Loucy (cell line): Measurements from ENCODE around the gene LHFPL2.

Experiments
- H2AFZ ChIP-seq: fragments of 200-600 bp; sonication (generic); 2 replicates; pipeline ENCODE4 v1.6.0; 2016; ENCODE audit warnings: antibody characterized with exemption, mild to moderate bottlenecking, low read length, moderate library complexity
- H3F3A ChIP-seq: fragments of 200-600 bp; 2 replicates; pipeline ENCODE4 v1.6.0; 2016; ENCODE audit warnings: antibody characterized with exemption, low read depth, mild to moderate bottlenecking
- H3K27me3 ChIP-seq: fragments of 200-600 bp; sonication (generic); 2 replicates; pipeline ENCODE4 v1.6.1; 2014; ENCODE audit warnings: low read length, mild to moderate bottlenecking; ENCODE audit not compliant: insufficient read depth, poor library complexity, severe bottlenecking
- H3K36me3 ChIP-seq: fragments of 200-600 bp; sonication (generic); 2 replicates; pipeline ENCODE4 v1.6.1; 2016; ENCODE audit warnings: low read length; ENCODE audit not compliant: insufficient read depth
- H3K4me1 ChIP-seq: fragments of 200-600 bp; sonication (generic); 2 replicates; pipeline ENCODE4 v1.5.1; 2014; ENCODE audit warnings: low read length, mild to moderate bottlenecking; ENCODE audit not compliant: insufficient read depth, poor library complexity, severe bottlenecking
- H3K4me2 ChIP-seq: fragments of 200-600 bp; sonication (generic); 2 replicates; pipeline ENCODE4 v1.6.0; 2014; ENCODE audit warnings: antibody characterized with exemption, low read length, low read depth, mild to moderate bottlenecking; ENCODE audit not compliant: poor library complexity, severe bottlenecking
- H3K4me3 ChIP-seq: fragments of 200-600 bp; sonication (generic); 2 replicates; pipeline ENCODE4 v1.5.1; 2014; ENCODE audit warnings: low read length, mild to moderate bottlenecking, mixed read lengths; ENCODE audit not compliant: poor library complexity, severe bottlenecking
- H3K79me2 ChIP-seq: fragments of 200-600 bp; sonication (generic); 2 replicates; pipeline ENCODE4 v1.6.1; 2014; ENCODE audit warnings: low read length; ENCODE audit not compliant: insufficient read depth
- H3K9ac ChIP-seq: fragments of 200-600 bp; sonication (generic); 2 replicates; pipeline ENCODE4 v1.6.0; 2014; ENCODE audit warnings: mild to moderate bottlenecking, low read depth, low read length, moderate library complexity; ENCODE audit not compliant: poor library complexity, severe bottlenecking
- H3K9me2 ChIP-seq: fragments of 200-600 bp; sonication (generic); replicated peaks from 2 replicates; pipeline ENCODE4 v1.6.1; 2016; ENCODE audit warnings: low read depth, low read length, mixed read lengths
- H3K9me3 ChIP-seq: fragments of 200-600 bp; sonication (generic); 2 replicates; pipeline ENCODE4 v1.6.1; 2014; ENCODE audit warnings: mild to moderate bottlenecking, antibody characterized with exemption, low read length, low read depth; ENCODE audit not compliant: insufficient read depth
- H4K20me1 ChIP-seq: fragments of 200-600 bp; sonication (generic); 2 replicates; pipeline ENCODE4 v1.6.0; 2014; ENCODE audit warnings: antibody characterized with exemption, low read length, mild to moderate bottlenecking; ENCODE audit not compliant: insufficient read depth, poor library complexity, severe bottlenecking
- CTCF ChIP-seq: fragments of 200-600 bp; sonication (generic); conservative IDR thresholded peaks from 2 replicates; pipeline ENCODE4 v1.5.1; 2014; ENCODE audit warnings: mild to moderate bottlenecking, antibody characterized with exemption, low read length
- EZH2phosphoT487 ChIP-seq: fragments of 200-600 bp; IDR thresholded peaks from 2 replicates; pipeline ENCODE4 v1.6.1; 2018; ENCODE audit warnings: antibody characterized with exemption, mild to moderate bottlenecking, moderate library complexity, borderline replicate concordance

The LHFPL2 gene

GRCh38 chr5:78473751-78474150 is 174.8 kb downstream of the LHFPL2 start:
- Histone ChIP-seq H3K4me1 (peaks cover 5% of the 10 kb centered on the region), H4K20me1 (no peaks in the 10 kb centered on the region), H3K36me3 (no peaks in the 10 kb centered on the region), H2AFZ (no peak overlapping the region), H3F3A (no peaks in the 10 kb centered on the region), H3K9me3 (no peaks in the 10 kb centered on the region), H3K4me2 (no peak overlapping the region), H3K79me2 (no peaks in the 10 kb centered on the region), H3K4me3 (no peak overlapping the region), H3K27me3 (no peaks in the 10 kb centered on the region), H3K9me2 (no peaks in the 10 kb centered on the region), H3K9ac (no peak overlapping the region)
- TF ChIP-seq EZH2phosphoT487 (no peak), CTCF (no peak)

- Histone ChIP-seq H3K9me3 (no peaks in the 10 kb centered on the region), H3K9me2 (no peaks in the 10 kb centered on the region), H3K27me3 (no peaks in the 10 kb centered on the region), H3K36me3 (no peaks in the 10 kb centered on the region), H2AFZ (no peak overlapping the region), H3F3A (no peaks in the 10 kb centered on the region), H3K4me1 (peaks cover 5% of the 10 kb centered on the region), H3K9ac (no peak overlapping the region), H4K20me1 (no peaks in the 10 kb centered on the region), H3K79me2 (no peaks in the 10 kb centered on the region), H3K4me3 (no peak overlapping the region), H3K4me2 (no peak overlapping the region)
- TF ChIP-seq EZH2phosphoT487 (no peak), CTCF (peak; percentile 55)
Observed at GRCh38 chr5:78472469-78473106, 176.0 kb downstream of the LHFPL2 start.

- Histone ChIP-seq H2AFZ (no peak overlapping the region), H3K36me3 (peaks cover 4% of the 10 kb centered on the region; the same call in 1 of the 2 replicates), H3K4me3 (no peak overlapping the region), H4K20me1 (no peaks in the 10 kb centered on the region), H3K9me3 (no peaks in the 10 kb centered on the region), H3K4me2 (no peak overlapping the region), H3K4me1 (peaks cover 5% of the 10 kb centered on the region), H3F3A (no peaks in the 10 kb centered on the region), H3K9ac (no peak overlapping the region), H3K79me2 (no peaks in the 10 kb centered on the region), H3K27me3 (no peaks in the 10 kb centered on the region), H3K9me2 (no peaks in the 10 kb centered on the region)
- TF ChIP-seq CTCF (no peak), EZH2phosphoT487 (no peak)
Observed at GRCh38 chr5:78471896-78472295, 176.7 kb downstream of the LHFPL2 start.
